Measurements from ENCODE around the gene TTLL9. TPM values are rescaled to one million over a fixed set of nuclear protein-coding genes. Genes with fewer than 3 reads are reported as not detected.

The TTLL9 gene
- total and polyA plus RNA-seq, 8 donors: 0.20 to 6.2 (median 2.3) TPM

GRCh38 chr20:31907046-31907445 lies 36.6 kb downstream of the TTLL9 start:
- no peaks in the 10 kb centered on the region for H3K4me1 ChIP-seq
- H3K9me3 ChIP-seq: no peaks in the 10 kb centered on the region
- no peaks in the 10 kb centered on the region for H3K36me3 ChIP-seq
- H3K4me3 ChIP-seq: no peak overlapping the region
- ATAC-seq (no peak), DNase-seq (no peak)
- no peaks in the 10 kb centered on the region for H3K27me3 ChIP-seq
- intact Hi-C loops (cut with DNase I): no loop called here
- no peak for TF ChIP-seq CTCF (IDR thresholded peaks at IDR 0.05)
- no peak overlapping the region for H3K27ac ChIP-seq

GRCh38 chr20:31908016-31908415 lies 37.6 kb downstream of the TTLL9 start:
- Histone ChIP-seq H3K9me3 (no peaks in the 10 kb centered on the region), H3K27me3 (no peaks in the 10 kb centered on the region), H3K4me1 (no peaks in the 10 kb centered on the region), H3K4me3 (no peak overlapping the region), H3K27ac (no peak overlapping the region), H3K36me3 (no peaks in the 10 kb centered on the region)
- DNase-seq (no peak), ATAC-seq (peak; percentile 44)
- intact Hi-C loops (cut with DNase I): no loop called here
- TF ChIP-seq CTCF (IDR thresholded peaks at IDR 0.05): no peak

- ATAC-seq: no peak
- H3K4me3 ChIP-seq: no peak overlapping the region
- intact Hi-C loops (cut with DNase I): no loop called here
These were observed 38.0 kb downstream of the TTLL9 start for GRCh38 chr20:31908424-31908823.

GRCh38 chr20:31909253-31910070 lies 39.0 kb downstream of the TTLL9 start:
- no peak for TF ChIP-seq CTCF (IDR thresholded peaks at IDR 0.05)
- ATAC-seq (no peak), DNase-seq (no peak)
- Histone ChIP-seq H3K4me1 (no peaks in the 10 kb centered on the region), H3K27ac (no peak overlapping the region), H3K4me3 (no peak overlapping the region), H3K9me3 (no peaks in the 10 kb centered on the region), H3K27me3 (no peaks in the 10 kb centered on the region), H3K36me3 (no peaks in the 10 kb centered on the region)
- intact Hi-C loops (cut with DNase I): no loop called here

More at GRCh38 chr20:31908424-31908823, 38.0 kb downstream of the TTLL9 start:
- DNase-seq: peak in 1 of 4 donors; percentile 40
- Histone ChIP-seq H3K4me1 (no peaks in the 10 kb centered on the region), H3K9me3 (no peaks in the 10 kb centered on the region), H3K27me3 (no peaks in the 10 kb centered on the region), H3K36me3 (no peaks in the 10 kb centered on the region), H3K27ac (no peak overlapping the region)
- TF ChIP-seq CTCF (IDR thresholded peaks at IDR 0.05): no peak

GRCh38 chr20:31910071-31910803 lies 39.8 kb downstream of the TTLL9 start:
- Histone ChIP-seq H3K4me3 (no peak overlapping the region), H3K27me3 (no peaks in the 10 kb centered on the region), H3K4me1 (no peaks in the 10 kb centered on the region), H3K27ac (no peak overlapping the region), H3K9me3 (no peaks in the 10 kb centered on the region), H3K36me3 (no peaks in the 10 kb centered on the region)
- intact Hi-C loops (cut with DNase I): no loop called here
- TF ChIP-seq CTCF (IDR thresholded peaks at IDR 0.05): no peak
- DNase-seq: no peak
- no peak for ATAC-seq
